ENCODE data around the gene PFDN4.
A peak's percentile ranks its signal among the peaks of the same experiment; 100 is the strongest.

Gene PFDN4

GRCh38 chr20:54207743-54208547, at the start of gene PFDN4:
Gene PFDN4, plus strand, starts transcription at chr20:54208087. Its CDS starts 14 bp downstream, at chr20:54208101.
- H3K4me1 ChIP-seq (ENCODE audit: control insufficient read depth, insufficient read depth, low read length): no peaks in the 10 kb centered on the region
- H3K9me3 ChIP-seq (ENCODE audit: control insufficient read depth, insufficient read depth, low read depth, low read length): no peaks in the 10 kb centered on the region
- POLR2A ChIA-PET: interaction anchor here (1.2 kb wide), 1 partner anchor 103 kb away, joined by 4 read pairs; no protein-coding TSS in a partner anchor
- CTCF ChIA-PET: interaction anchor here (0.5 to 2.3 kb wide), 20 partner anchors 9 to 439 kb away, joined by 3 to 20 read pairs (median 4); no protein-coding TSS in a partner anchor
- peak within 1 kb of the TSS; percentile 92 for H3K4me3 ChIP-seq (ENCODE audit: low read depth, low read length)
- peaks cover 0 to 13% of the 10 kb centered on the region in 2 experiments; a peak in 1 of 3 replicates for H3K36me3 ChIP-seq (ENCODE audit: control insufficient read depth in 2 of 2, insufficient read depth in 1 of 2, low read length in 2 of 2)
- H3K27ac ChIP-seq (ENCODE audit: extremely low read depth, low read depth, low read length): peak within 1 kb of the TSS; percentile 97
- TF ChIP-seq ZNF645 (tag by site-specific recombination; IDR thresholded peaks at IDR 0.05): no peak
- peak; percentile 88 for TF ChIP-seq ZXDB (tag by site-specific recombination; IDR thresholded peaks at IDR 0.05)
- TF ChIP-seq ZBTB20 (tag by site-specific recombination; IDR thresholded peaks at IDR 0.05): peak; percentile 89
- TF ChIP-seq HOXA7 (CRISPR knock-in tag; IDR thresholded peaks at IDR 0.05; ENCODE audit: borderline replicate concordance): no peak
- TF ChIP-seq RBAK (tag by site-specific recombination; IDR thresholded peaks at IDR 0.05): no peak
- TF ChIP-seq ZBTB7A (tag by site-specific recombination; IDR thresholded peaks at IDR 0.05; ENCODE audit: low read depth): 0 out of 2 replicates have a peak, but pooled peaks have one; percentile 39
- no peak for TF ChIP-seq GFI1B (tag by site-specific recombination; IDR thresholded peaks at IDR 0.05)
- no peak for TF ChIP-seq ZNF302 (tag by site-specific recombination; IDR thresholded peaks at IDR 0.05; ENCODE audit: low read depth)
- no peak for TF ChIP-seq ZNF280C (tag by site-specific recombination; IDR thresholded peaks at IDR 0.05)
- TF ChIP-seq PRDM1 (tag by site-specific recombination; IDR thresholded peaks at IDR 0.05): no peak
- TF ChIP-seq ZBTB49 (tag by site-specific recombination; IDR thresholded peaks at IDR 0.05; ENCODE audit: low read depth): no peak
- TF ChIP-seq ZNF239 (tag by site-specific recombination; IDR thresholded peaks at IDR 0.05): no peak
- no peak for TF ChIP-seq MZF1 (tag by site-specific recombination; IDR thresholded peaks at IDR 0.05; ENCODE audit: borderline replicate concordance)
- no peak; the same call in 1 of the 2 replicates for TF ChIP-seq ZNF449 (tag by site-specific recombination; IDR thresholded peaks at IDR 0.05)
- peak; percentile 92; the same call in 1 of the 2 replicates for TF ChIP-seq ZSCAN23 (tag by site-specific recombination; IDR thresholded peaks at IDR 0.05)
- TF ChIP-seq ZNF837 (tag by site-specific recombination; IDR thresholded peaks at IDR 0.05): no peak
- TF ChIP-seq ZNF785 (tag by site-specific recombination; IDR thresholded peaks at IDR 0.05): peak; percentile 64
- no peak for TF ChIP-seq ZNF555 (tag by site-specific recombination; conservative IDR thresholded peaks at IDR 0.05)
- TF ChIP-seq ZNF768 (tag by site-specific recombination; IDR thresholded peaks at IDR 0.05): no peak
- no peak for TF ChIP-seq ZNF157 (tag by site-specific recombination; IDR thresholded peaks at IDR 0.05)
- no peak for TF ChIP-seq SETDB1 (IDR thresholded peaks at IDR 0.05; ENCODE audit: insufficient read length, low read length)
- peak; percentile 95 for TF ChIP-seq TCF7L2 (IDR thresholded peaks at IDR 0.05; ENCODE audit: borderline replicate concordance, low read depth, low read length)
- no peak for TF ChIP-seq ZNF202 (tag by site-specific recombination; IDR thresholded peaks at IDR 0.05; ENCODE audit: borderline replicate concordance)
- peak; percentile 29; the same call in 1 of the 2 replicates for TF ChIP-seq IKZF3 (tag by site-specific recombination; IDR thresholded peaks at IDR 0.05)
- no peak for TF ChIP-seq ZNF843 (tag by site-specific recombination; IDR thresholded peaks at IDR 0.05)
- TF ChIP-seq KLF8 (tag by site-specific recombination; IDR thresholded peaks at IDR 0.05): peak; percentile 88
- TF ChIP-seq BCL11A (tag by site-specific recombination; IDR thresholded peaks at IDR 0.05; ENCODE audit: low read depth): no peak
- no peak for TF ChIP-seq ZNF155 (tag by site-specific recombination; IDR thresholded peaks at IDR 0.05)
- no peak for TF ChIP-seq ZNF514 (tag by site-specific recombination; IDR thresholded peaks at IDR 0.05)
- no peak for TF ChIP-seq ZNF266 (tag by site-specific recombination; IDR thresholded peaks at IDR 0.05; ENCODE audit: low read depth)
- TF ChIP-seq ZNF24 (tag by site-specific recombination; IDR thresholded peaks at IDR 0.05): peak; percentile 56; the same call in 1 of the 2 replicates
- no peak for TF ChIP-seq ZNF146 (tag by site-specific recombination; IDR thresholded peaks at IDR 0.05)
- peak; percentile 79 for TF ChIP-seq KLF16 (tag by site-specific recombination; IDR thresholded peaks at IDR 0.05)

Data from HEK293 (cell line).